HepG2 (cell line): ENCODE measurements around the gene KDM4B. TPM values are rescaled to one million over a fixed set of nuclear protein-coding genes. Genes with fewer than 3 reads are reported as not detected.
A peak's percentile ranks its signal among the peaks of the same experiment; 100 is the strongest.

Experiments used
- ATAC-seq: fragments of 200-7000 bp; cut with Tn5 transposase; 3 replicates; pipeline ENCODE4 v1.9.1; 2020; ENCODE audit warnings: mild to moderate bottlenecking, moderate library complexity
- BruUV-seq: library from RNA; stranded (reverse); fragments of 400-500 nt; replicated peaks from 2 replicates; lab custom pipeline; 2021; lab: Mats Ljungman, UMichigan
- CTCF ChIA-PET: fragments of 300-600 bp; formaldehyde crosslinking; extraction: SDS; loops from one replicate; lab custom pipeline; 2021; ENCODE audit warnings: low total read pairs, inconsistent platforms, low intra/inter-chr PET ratio; lab: Yijun Ruan, JAX
- POLR2A ChIA-PET: fragments of 350-600 bp; sonication (Branson Sonifier 250); formaldehyde crosslinking; loops from one replicate; lab custom pipeline; 2020; ENCODE audit warnings: antibody characterized with exemption, inconsistent platforms; lab: Yijun Ruan, JAX
- DNase-seq: peaks from one replicate; pipeline ENCODE4 v3.0.0-alpha.2; 2015; ENCODE audit warnings: low spot score
- FAIRE-seq: peaks from 3 replicates; lab custom pipeline; 2011; peaks lifted over from hg19 to GRCh38; lab: Jason Lieb, UNC
- H2AFZ ChIP-seq: one replicate; pipeline ENCODE4 v1.6.1; 2011; ENCODE audit warnings: low read length, inconsistent platforms
- H3K27ac ChIP-seq: fragments of 300-600 bp; 3 replicates; pipeline ENCODE4 v1.8.0; 2011; ENCODE audit warnings: mixed run types, mild to moderate bottlenecking, mixed read lengths, low read length, inconsistent platforms; ENCODE audit not compliant: insufficient read depth; ENCODE audit errors: extremely low read length
- H3K27me3 ChIP-seq, 2 experiments: fragments of 200-600 bp in 1 of 2; 2 replicates in 1 of 2; 3 replicates in 1 of 2; pipeline versions ENCODE4 v1.6.0 to v1.8.0; 2011; ENCODE audit warnings: low read length in 2 of 2, mild to moderate bottlenecking in 2 of 2, moderate library complexity in 2 of 2, inconsistent platforms in 1 of 2; ENCODE audit not compliant: insufficient read depth in 2 of 2, control insufficient read depth in 1 of 2
- H3K36me3 ChIP-seq, 2 experiments: fragments of 200-600 bp in 1 of 2; replicated peaks in 1 of 2; 2 replicates in 1 of 2; 3 replicates in 1 of 2; pipeline versions ENCODE4 v1.5.1 to v1.8.0; 2011; ENCODE audit warnings: low read length in 2 of 2, inconsistent platforms in 1 of 2; ENCODE audit not compliant: insufficient read depth in 2 of 2, control insufficient read depth in 1 of 2
- H3K4me1 ChIP-seq: 2 replicates; pipeline ENCODE4 v1.5.1; 2012; ENCODE audit warnings: low read length, inconsistent platforms; ENCODE audit not compliant: insufficient read depth
- H3K4me2 ChIP-seq: 2 replicates; pipeline ENCODE4 v1.6.0; 2011; ENCODE audit warnings: low read depth, low read length, inconsistent platforms
- H3K4me3 ChIP-seq, 3 experiments: fragments of 200-600 bp in 1 of 3; sonication (generic), shearing (Covaris generic) in 1 of 3; replicated peaks in 1 of 3; 2 replicates each; pipeline ENCODE4 v1.5.1; 2011 to 2016; ENCODE audit warnings: low read length in 3 of 3, inconsistent platforms in 2 of 3, low read depth in 2 of 3, mild to moderate bottlenecking in 2 of 3, control low read depth in 1 of 3, mixed read lengths in 1 of 3; ENCODE audit not compliant: insufficient read depth in 1 of 3
- H3K79me2 ChIP-seq: one replicate; pipeline ENCODE4 v1.6.1; 2011; ENCODE audit warnings: low read length, inconsistent platforms; ENCODE audit not compliant: insufficient read depth
- H3K9ac ChIP-seq: 2 replicates; pipeline ENCODE4 v1.6.0; 2011; ENCODE audit warnings: mild to moderate bottlenecking, low read depth, low read length, inconsistent platforms; ENCODE audit not compliant: insufficient read depth
- H3K9me3 ChIP-seq: 2 replicates; pipeline ENCODE4 v1.5.1; 2012; ENCODE audit warnings: mild to moderate bottlenecking, low read length
- H4K20me1 ChIP-seq: 2 replicates; pipeline ENCODE4 v1.6.0; 2011; ENCODE audit warnings: inconsistent platforms, mild to moderate bottlenecking, low read length, moderate library complexity; ENCODE audit not compliant: insufficient read depth
- FOXC1 ChIP-seq: sonication (generic); formaldehyde crosslinking; IDR thresholded peaks from 2 replicates; pipeline ENCODE4 v1.8.0; 2022; ENCODE audit warnings: mild to moderate bottlenecking, missing genetic modification reagents, borderline replicate concordance
- STAG1 ChIP-seq: sonication (generic); formaldehyde crosslinking; IDR thresholded peaks from 2 replicates; pipeline ENCODE4 v1.4.0; 2020; ENCODE audit warnings: missing genetic modification reagents
- WGBS: methylation state at CpG from one replicate; pipeline ENCODE4 v1.1.6; 2017; ENCODE audit warnings: low lambda C conversion rate; 5-methylcytosine and 5-hydroxymethylcytosine counted together
- in situ Hi-C: cut with HindIII; loops from 2 replicates; pipeline ENCODE4 v1.10.0; 2017; ENCODE audit warnings: low pct_unique_long_range_greater_than_20kb; ENCODE audit not compliant: extremely low pct_ligation_motif_present
- intact Hi-C: fragments of 100-400 bp; cut with micrococcal nuclease; formaldehyde crosslinking; loops from one replicate; pipeline ENCODE4 v1.10.0; 2022; ENCODE audit not compliant: unreplicated experiment
- polyA plus RNA-seq, 8 experiments: library from polyadenylated mRNA; depleted of rRNA in 3 of 8; stranded (reverse) in 7 of 8; unstranded in 1 of 8; fragments of >200 nt; fragmentation: Illumina TruSeq in 4 of 8; extraction: Trizol in 4 of 8; gene quantifications; 2 replicates each; pipeline versions ENCODE4 v1.2.1 to v1.2.3, GENCODE V29; 2011 to 2016; ENCODE audit warnings: low read depth in 4 of 8, missing spikeins in 1 of 8, mixed read lengths in 1 of 8; ENCODE audit not compliant: insufficient read depth in 1 of 8
- total RNA-seq, 5 experiments: library from RNA; depleted of rRNA; stranded (reverse); fragments of >200 nt; fragmentation: Illumina TruSeq; extraction: Trizol; gene quantifications; 2 replicates each; pipeline ENCODE4 v1.2.3, GENCODE V29; 2016; ENCODE audit warnings: low read depth in 1 of 5
- TF ChIP-seq, protein P1 (sequence below): sonication (generic); formaldehyde crosslinking; IDR thresholded peaks from 2 replicates; pipeline ENCODE4 v1.5.0; 2020; ENCODE audit warnings: mild to moderate bottlenecking, missing genetic modification reagents, moderate library complexity
- TF ChIP-seq, protein P2 (sequence below): sonication (generic); formaldehyde crosslinking; IDR thresholded peaks from 2 replicates; pipeline ENCODE4 v1.4.0; 2020; ENCODE audit warnings: missing genetic modification reagents

Gene KDM4B
- total and polyA plus RNA-seq, 2 of the 13 experiments (the other 11 are each of a cell fraction or from before 2014, with no cell fraction given), result 4.9 to 14.6 TPM

DNA sequence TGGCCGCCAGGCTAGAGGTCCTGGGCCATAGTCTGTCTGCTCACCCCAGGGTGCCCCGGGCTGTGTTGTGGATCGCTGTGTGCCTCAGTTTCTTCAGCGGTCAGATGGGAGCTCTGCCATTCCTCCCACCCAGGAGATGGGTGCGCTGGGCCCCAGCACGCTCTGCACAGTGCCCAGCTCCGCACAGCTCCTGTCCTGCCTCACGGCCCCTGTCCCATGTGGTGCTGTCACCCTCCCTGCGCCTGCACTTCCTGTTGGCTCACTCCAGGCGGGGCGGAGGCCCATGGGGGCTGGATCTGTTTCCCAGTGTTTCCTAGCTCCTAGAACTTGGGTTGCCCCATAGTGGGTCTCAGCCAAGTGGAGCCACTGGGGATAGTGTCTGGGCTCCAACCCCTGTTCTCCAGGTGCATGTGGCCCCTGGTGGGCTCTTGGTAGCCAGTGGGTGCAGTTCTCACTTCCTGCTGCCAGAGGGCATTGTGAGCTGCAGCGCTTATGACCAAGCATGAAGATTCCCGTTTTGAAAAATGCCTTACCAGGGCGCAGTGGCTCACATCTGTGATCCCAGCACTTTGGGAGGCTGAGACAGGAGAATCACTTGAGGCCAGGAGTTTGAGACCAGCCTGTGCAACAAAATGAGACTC is 69.8 kb downstream of the KDM4B start:
- no peaks in the 10 kb centered on the region for H3K4me1 ChIP-seq
- no peaks in the 10 kb centered on the region for H3K79me2 ChIP-seq
- no TSS peak for BruUV-seq
- FAIRE-seq (no peak), ATAC-seq (peak; percentile 59), DNase-seq (peak; percentile 17)
- H3K4me2 ChIP-seq, result no peak overlapping the region
- H3K9ac ChIP-seq, result no peak overlapping the region
- H3K36me3 ChIP-seq, result peaks cover 22 to 45% of the 10 kb centered on the region in 2 experiments; a peak in 4 of 5 replicates
- no peak overlapping the region for H3K4me3 ChIP-seq
- TF ChIP-seq STAG1 (peak; percentile 45), FOXC1 (CRISPR knock-in tag) (no peak)
- TF ChIP-seq, protein P1, sequence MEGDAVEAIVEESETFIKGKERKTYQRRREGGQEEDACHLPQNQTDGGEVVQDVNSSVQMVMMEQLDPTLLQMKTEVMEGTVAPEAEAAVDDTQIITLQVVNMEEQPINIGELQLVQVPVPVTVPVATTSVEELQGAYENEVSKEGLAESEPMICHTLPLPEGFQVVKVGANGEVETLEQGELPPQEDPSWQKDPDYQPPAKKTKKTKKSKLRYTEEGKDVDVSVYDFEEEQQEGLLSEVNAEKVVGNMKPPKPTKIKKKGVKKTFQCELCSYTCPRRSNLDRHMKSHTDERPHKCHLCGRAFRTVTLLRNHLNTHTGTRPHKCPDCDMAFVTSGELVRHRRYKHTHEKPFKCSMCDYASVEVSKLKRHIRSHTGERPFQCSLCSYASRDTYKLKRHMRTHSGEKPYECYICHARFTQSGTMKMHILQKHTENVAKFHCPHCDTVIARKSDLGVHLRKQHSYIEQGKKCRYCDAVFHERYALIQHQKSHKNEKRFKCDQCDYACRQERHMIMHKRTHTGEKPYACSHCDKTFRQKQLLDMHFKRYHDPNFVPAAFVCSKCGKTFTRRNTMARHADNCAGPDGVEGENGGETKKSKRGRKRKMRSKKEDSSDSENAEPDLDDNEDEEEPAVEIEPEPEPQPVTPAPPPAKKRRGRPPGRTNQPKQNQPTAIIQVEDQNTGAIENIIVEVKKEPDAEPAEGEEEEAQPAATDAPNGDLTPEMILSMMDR, result peak; percentile 47
- TF ChIP-seq, protein P2, sequence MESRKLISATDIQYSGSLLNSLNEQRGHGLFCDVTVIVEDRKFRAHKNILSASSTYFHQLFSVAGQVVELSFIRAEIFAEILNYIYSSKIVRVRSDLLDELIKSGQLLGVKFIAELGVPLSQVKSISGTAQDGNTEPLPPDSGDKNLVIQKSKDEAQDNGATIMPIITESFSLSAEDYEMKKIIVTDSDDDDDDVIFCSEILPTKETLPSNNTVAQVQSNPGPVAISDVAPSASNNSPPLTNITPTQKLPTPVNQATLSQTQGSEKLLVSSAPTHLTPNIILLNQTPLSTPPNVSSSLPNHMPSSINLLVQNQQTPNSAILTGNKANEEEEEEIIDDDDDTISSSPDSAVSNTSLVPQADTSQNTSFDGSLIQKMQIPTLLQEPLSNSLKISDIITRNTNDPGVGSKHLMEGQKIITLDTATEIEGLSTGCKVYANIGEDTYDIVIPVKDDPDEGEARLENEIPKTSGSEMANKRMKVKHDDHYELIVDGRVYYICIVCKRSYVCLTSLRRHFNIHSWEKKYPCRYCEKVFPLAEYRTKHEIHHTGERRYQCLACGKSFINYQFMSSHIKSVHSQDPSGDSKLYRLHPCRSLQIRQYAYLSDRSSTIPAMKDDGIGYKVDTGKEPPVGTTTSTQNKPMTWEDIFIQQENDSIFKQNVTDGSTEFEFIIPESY, result peak; percentile 94
- intact Hi-C loops, result no loop called here
- no peak overlapping the region for H2AFZ ChIP-seq
- H4K20me1 ChIP-seq, result peaks cover 7% of the 10 kb centered on the region; the same call in 1 of the 2 replicates
- in situ Hi-C loops, result loop anchor here (10.0 kb wide), 1 partner anchor 164 kb away; no protein-coding TSS in a partner anchor
- H3K27me3 ChIP-seq, result no peaks in the 10 kb centered on the region
- 81% methylated on average over 4 of the region's 14 CpGs for WGBS
- no peaks in the 10 kb centered on the region for H3K9me3 ChIP-seq
- H3K27ac ChIP-seq, result no peak overlapping the region
- ChIA-PET POLR2A (no interaction called here), CTCF (no interaction called here)
